KBM-7 (cell line): ENCODE results near the gene RAF1.
"Not testable (repeated sequence)": the region's sequence is repeated elsewhere in the genome, so short reads cannot be mapped to it uniquely, and the experiment has no call there.

Source experiments
- DNase-seq: peaks from one replicate; pipeline ENCODE4 v3.0.0-alpha.2; 2015
- in situ Hi-C: fragments of 300-500 bp; cut with MboI; formaldehyde crosslinking; loops from 2 replicates; pipeline ENCODE4 v1.14.3; 2020; ENCODE audit warnings: low sequenced_read_pairs, low pct_unique_long_range_greater_than_20kb, mixed read lengths

Gene RAF1

DNA sequence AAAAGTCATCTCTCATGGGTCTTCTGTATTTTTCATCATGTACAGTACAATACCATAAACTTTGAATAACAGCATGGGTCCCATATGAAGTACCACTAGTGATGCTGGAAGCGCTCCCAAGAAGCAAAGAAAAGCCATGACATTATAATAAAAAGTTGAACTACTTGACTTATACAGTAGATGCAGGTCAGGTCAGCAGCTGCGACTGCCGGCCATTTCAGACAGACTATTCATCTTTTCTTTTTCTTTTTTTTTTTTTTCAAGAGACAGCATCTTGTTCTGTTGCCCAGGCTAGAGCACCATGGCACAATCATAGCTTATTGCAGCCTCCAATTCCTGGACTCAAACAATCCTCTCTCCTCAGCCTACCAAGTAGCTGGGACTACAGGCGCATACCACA, 10.2 kb downstream of the RAF1 start:
- DNase-seq: no peak
- in situ Hi-C loops: no loop called here

DNA sequence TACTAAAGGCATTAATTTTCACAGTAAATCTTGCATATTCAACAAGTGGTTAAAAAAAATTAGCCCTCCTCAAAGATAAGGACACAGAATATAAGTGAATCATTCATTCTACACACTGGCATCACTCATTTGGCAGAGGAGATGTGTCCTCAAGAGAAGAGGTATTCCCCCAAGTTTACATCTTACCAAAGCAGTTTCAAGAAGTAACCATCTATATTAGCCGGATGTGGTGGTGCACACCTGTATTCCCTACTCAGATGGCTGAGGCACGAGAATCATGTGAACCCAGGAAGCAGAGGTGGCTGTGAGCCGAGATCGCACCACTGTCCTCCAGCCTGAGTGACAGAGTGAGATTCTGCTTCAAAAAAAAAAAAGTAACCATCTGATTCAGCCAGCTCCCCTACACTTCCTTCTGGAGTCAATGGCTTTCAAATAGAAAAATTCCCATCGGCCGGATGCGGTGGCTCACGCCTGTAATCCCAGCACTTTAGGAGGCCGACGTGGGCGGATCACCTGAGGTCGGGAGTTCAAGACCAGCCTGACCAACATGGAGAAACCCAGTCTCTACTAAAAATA, 15.4 kb downstream of the RAF1 start:
- DNase-seq: no peak
- in situ Hi-C loops: no loop called here

DNA sequence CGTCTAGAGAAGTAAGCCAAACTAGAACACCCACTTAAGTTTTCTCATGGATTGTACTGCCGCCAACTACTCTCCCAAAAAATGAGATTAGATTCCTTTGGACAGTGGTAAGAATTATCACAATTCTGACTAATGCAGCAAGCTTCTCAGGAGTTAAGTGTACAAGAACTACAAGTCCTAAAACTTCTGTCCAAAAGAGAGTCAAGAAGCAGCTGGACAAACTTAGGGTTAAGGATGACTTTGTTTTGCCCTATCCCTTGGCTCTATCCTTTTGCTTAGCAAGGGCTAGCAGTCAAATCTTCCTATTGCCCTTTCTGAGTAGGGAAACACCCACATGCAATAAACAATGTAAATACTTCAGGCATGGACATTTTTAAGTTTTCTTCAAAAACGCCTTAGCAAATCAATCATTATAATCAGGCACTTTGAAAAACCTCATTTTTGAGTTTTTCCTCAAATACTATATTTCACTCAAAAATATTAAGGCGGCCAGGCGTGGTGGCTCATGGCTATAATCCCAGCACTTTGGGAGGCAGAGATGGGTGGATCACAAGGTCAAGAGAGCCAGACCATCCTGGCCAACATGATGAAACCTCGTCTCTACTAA, 19.5 kb downstream of the RAF1 start:
- in situ Hi-C loops: no loop called here
- DNase-seq: no peak

DNA sequence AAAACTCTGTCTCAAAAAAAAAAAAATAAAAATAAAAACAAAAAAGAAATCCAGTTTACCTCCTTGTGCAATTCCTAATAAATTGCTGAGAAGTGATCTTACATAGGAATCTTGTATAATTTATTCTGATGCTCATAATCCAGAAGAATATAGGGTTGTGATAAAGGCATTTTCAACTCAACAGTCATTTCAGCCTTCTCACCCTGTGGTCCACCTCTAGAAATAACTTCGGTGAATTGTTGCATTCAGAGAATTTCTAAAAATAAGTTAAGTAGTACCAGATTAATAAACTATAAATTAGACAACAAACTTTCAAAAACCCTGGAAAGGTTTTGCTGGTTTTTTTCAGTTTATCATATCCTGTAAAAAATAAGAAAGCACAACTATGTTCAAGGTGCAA, 20.2 kb downstream of the RAF1 start:
- in situ Hi-C loops: no loop called here
- no peak for DNase-seq

DNA sequence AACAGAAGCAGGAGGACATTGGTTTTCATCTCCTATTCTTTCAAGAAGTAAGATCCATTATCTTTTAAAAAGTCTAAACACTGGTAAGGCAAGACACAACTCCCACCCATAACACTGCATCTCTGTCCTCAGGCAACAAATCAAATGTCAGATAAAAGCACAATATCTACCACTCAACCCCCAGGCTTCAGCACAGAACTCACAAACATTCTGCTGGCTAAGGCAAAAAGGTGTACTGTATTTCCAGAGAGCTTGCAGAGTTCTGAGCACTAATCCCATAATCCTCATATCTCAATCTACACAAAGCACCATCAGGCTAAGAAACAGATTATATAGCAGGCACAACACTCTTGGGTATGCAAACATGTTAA, 20.9 kb downstream of the RAF1 start:
- no peak for DNase-seq
- in situ Hi-C loops: no loop called here

DNA sequence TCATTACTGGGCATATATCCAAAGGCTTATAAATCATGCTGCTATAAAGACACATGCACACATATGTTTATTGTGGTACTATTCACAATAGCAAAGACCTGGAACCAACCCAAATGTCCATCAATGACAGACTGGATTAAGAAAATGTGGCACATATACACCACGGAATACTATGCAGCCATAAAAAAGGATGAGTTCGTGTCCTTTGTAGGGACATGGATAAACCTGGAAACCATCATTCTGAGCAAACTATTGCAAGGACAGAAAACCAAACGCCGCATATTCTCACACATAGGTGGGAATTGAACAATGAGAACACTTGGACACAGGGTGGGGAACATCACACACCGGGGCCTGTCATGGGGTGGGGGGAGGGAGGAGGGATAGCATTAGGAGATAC, 23.1 kb downstream of the RAF1 start:
- in situ Hi-C loops, DNase-seq: not testable (repeated sequence)

DNA sequence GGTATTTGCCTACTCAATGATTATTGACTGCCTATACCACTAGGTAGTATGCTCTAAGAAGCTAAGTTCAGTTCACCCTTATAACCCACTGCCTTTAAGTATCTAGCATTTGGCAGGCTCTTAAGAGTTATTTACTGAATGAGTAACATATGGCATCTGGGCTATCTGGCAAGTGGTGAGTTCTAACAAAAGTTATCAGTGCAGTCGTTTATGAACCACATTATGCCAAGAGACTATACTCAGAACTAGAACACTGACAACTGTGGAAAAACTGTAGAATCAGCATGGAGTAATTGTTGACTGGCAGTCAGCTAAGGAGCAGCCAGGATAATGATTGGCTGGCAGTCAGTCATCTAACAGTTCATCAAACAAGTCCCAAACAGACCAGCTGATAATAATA, 25.8 kb downstream of the RAF1 start:
- no peak for DNase-seq
- in situ Hi-C loops: no loop called here

DNA sequence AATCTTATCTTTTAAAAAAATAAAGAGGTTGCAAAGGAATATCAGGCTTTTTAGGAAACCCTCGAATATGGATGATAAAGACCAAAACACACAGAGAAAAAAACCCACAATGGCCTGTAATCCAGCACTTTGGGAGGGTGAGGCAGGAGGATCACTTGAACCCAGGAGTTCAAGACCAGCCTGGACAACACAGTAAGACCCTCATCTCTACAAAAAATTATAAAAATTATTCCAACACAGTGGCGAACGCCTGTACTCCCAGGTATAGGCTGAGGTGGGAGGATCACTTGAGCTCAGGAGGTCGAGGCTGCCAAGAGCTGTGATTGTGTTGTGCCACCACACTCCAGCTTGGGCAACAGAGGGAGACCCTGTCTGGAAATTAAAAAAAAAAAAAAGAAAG, 30.8 kb downstream of the RAF1 start:
- in situ Hi-C loops: no loop called here
- no peak for DNase-seq

DNA sequence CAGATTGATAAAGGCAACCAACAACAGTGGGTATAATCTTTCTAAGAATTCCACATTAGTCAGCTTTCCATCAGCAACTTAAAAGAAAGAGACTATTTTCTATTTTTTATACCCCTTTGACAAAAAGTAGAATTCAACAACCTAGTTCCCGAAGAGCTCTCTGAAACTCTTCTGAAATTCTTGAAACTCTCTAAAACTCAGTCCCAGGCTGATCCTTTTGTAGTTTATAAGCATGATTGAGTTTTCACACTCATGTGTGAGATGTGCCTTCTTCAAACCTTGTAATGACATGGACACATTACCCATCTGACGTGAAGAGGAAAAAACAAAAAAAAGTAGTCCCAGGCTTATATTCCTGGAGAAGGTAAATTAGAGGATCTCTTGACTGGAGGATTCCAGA, 31.4 kb downstream of the RAF1 start:
- DNase-seq: no peak
- in situ Hi-C loops: no loop called here

DNA sequence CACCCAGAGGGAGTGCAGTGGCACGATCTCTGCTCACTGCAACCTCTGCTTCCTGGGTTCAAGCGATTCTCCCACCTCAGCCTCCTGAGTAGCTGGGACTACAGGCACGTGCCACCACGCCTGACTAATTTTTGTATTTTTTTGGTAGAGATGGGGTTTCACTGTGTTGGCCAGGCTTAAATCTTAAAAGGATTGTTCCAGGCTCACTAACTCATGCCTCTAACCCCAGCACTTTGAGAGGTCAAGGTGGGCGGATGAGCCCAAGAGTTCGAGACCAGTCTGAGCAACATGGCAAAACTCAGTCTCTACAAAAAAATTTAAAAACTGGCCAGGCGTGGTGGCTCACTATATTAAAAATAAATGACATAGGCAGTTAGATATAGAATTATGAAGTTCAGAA, 33.1 kb downstream of the RAF1 start:
- DNase-seq, in situ Hi-C loops: not testable (repeated sequence)

DNA sequence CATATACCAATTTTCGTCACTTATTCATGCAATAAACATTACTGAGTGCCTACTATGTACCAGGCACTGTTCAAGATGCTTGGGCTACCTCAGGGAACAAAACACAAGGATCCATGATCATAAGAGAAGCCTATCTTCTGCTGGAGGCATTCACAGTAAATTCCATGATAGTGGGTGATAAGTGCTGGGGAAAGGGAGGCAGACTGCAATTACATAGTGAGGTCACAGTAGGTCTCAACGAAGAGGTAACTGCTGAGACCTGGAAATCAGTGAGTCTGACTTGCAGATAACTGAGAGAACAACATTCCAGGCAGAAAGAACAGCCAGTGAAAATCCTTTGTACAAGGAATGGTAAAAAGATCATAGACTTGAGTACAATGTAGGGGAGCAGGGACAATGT, 33.6 kb downstream of the RAF1 start:
- in situ Hi-C loops: no loop called here
- no peak for DNase-seq

DNA sequence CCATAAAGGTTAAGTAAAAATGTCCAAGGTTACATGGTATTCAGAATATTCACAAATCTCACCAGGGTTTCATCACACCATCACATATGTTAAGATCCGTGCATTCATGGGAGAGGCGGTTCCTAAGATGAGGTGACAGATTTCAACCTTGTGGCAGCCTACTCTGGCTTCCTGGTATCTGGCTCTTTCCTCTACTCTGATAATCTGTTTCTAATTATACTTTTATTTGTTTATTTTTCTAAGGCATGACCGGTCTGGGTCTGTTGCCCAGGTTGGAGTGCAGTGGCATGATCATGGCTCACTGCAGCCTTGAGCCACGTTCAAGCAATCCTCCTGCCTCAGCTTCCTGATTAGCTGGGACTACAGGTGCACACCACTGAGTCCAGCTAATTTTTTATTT, 34.4 kb downstream of the RAF1 start:
- DNase-seq: no peak
- in situ Hi-C loops: no loop called here

DNA sequence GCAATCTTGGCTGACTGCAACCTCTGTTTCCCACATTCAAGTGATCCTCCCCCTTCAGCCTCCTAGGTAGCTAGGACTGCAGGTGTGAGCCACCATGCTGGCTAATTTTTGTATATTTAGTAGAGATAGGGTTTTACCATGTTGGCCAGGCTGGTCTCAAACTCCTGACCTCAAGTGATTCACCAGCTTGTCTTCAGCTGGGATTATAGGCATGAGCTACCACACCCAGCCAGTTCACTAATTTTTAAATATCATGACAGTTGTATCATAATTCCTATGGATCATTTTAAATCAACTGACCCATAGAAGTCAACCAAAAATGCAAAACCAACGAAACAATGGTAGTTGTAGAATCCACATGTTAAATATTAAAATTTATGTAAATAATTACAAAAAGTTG, 35.1 kb downstream of the RAF1 start:
- no peak for DNase-seq
- in situ Hi-C loops: no loop called here

DNA sequence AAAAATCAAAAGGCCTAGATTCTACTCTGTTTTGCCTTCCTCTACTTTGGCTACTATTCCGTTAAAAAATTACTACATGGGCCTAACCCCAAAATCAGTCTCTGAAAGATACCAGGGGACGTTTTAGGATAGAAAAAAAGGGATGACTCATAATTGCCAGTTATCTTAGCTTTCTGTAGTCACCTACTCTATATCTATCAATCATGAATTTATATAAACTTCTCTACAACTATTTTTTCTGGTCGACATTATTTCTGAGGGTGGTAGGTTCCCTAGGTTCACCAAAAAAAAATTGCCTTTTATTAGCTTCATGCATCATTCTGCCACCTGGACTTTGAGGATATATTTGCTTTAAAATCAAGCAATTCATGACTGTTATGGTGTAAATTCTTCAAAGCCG, 36.5 kb downstream of the RAF1 start:
- no peak for DNase-seq
- in situ Hi-C loops: no loop called here

DNA sequence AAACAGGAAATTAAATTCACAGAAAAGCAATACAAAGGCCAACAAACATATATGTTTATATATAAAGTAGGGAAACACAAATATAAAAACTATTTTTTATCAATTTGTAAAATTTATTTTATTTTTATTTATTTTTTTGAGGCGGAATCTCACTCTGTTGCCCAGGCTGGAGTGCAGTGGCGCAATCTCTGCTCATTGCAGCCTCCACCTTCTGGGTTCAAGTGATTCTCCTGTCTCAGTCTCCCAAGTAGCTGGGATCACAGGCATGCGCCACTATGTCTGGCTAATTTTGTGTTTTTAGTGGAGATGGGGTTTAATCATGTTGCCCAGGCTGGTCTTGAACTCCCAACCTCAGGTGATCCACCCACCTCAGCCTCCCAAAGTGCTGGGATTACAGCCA, 39.0 kb downstream of the RAF1 start:
- DNase-seq, in situ Hi-C loops: not testable (repeated sequence)

DNA sequence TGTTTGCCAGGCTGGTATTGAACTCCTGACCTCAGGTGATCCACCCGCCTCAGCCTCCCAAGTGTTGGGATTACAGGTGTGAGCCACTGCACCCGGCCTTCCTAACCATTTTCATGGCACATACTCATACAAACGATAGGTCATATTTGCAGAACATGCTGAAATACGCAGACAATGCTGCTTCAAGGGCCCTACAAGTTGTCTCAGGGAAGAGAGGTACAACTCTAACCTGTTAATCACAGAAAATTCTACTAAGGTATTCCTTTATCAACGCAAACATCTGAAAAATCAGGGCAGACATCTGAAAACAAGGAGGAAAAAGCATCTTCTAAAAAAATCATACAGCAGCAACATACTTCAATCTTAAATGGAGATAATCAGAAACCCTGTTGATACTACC, 39.9 kb downstream of the RAF1 start:
- in situ Hi-C loops: no loop called here
- DNase-seq: no peak

DNA sequence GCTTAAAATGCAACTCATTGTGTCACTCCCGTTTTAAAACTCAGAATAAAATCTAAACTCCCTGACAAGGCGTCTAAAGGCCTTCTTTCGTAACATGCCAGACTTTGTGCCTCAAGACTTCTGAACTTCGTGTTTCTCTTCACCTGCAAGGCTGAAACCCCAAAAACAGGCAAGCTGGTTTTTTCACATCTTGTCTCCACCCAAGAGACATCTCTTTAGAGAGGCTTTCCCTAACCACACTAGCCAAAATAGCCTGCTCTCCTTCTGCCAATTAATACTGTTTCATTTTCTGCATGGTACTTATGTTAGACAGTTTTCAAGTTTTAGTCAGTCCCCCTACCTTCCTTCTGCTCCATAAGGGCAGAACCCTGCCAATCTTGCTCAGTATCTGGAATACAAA, 41.6 kb downstream of the RAF1 start:
- DNase-seq: no peak
- in situ Hi-C loops: no loop called here

DNA sequence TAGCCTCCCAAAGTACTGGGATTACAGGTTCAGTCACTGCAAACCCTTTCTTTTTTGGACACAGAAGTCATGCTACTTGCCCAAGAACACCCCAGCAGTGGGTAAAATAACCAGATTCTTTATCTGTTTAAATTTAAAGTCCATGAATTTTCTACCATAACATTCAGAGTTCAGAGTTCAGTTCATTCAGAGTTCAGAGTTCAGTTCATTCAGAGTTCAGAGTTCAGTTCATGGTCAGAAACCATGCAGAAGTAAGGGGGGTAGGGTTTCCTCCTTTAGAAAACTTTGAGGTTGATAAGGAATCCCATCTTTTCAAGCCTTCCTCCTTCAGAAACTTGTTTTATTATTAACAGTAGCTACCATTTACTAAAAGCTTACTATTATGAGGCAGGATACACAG, 43.2 kb downstream of the RAF1 start:
- in situ Hi-C loops: no loop called here
- DNase-seq: no peak

DNA sequence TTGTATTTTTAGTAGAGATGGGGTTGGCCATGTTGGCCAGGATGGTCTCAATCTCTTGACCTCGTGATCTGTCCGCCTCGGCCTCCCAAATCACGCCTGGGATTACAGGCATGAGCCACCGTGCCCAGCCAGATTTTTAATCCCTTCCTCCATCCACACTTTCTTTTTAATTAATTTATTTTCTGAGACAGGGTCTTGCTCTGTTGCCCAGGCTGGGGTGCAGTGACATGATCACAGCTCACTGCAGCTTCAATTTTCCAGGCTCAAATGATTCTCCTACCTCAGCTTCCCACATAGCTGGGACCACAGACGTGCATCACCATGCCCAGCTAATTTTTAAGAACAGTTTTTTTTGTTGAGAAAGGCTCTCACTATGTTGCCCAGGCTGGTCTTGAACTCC, 43.6 kb downstream of the RAF1 start:
- no peak for DNase-seq
- in situ Hi-C loops: no loop called here

DNA sequence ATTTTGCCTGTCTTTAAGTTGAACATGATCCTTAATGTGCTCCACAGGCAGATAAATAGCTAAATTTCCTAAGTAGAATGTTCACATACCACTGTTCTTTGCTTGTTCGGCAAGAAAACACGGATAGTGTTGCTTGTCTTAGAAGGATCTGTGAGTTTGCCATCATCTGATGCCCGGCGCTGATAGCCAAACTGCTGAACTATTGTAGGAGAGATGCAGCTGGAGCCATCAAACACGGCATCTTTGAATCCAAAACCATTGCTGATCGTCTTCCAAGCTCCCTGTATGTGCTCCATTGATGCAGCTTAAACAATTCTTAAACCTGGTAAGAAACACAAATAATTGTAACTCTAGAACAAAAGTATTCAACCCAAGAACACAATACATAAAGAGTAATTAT, 45.5 kb downstream of the RAF1 start:
- in situ Hi-C loops: no loop called here
- no peak for DNase-seq

DNA sequence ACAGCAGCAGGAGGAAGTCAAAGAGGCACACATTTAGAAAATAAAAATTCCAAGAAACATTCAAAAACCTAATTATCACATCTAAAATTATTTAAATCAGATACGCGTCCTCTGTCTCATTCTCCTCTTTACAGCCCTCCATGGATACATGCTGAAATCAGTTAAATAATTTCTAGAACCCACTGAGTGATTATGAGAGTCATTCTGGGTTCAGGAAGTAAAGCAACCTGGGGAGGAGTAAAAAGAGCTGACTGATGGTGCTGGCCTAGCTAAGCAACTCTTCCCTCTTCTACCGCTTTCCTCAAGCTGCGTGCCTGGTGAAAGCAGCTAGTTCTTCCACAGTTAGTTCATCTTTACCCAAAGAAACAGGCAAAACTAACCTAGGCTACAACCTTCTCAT, 48.7 kb downstream of the RAF1 start:
- in situ Hi-C loops: no loop called here
- no peak for DNase-seq

DNA sequence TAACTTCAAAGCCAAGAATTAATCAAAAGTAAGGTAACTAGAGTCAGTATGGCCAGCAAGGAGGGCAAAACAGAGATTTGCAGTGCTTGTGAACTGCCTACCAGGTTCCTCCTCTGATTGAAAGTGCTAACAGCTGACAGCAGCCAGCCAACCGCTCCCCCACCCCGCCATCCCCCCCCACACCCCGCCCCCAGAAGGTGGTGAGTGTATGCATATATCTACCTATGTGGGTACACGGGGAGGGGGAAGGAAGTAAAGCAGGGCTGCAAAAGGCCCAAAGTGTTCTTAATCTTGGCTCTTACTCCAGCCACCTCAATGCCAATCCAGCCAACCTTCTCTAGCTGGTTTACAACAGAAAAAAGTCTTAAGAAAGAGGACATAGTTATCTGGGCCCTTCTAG, 50.7 kb downstream of the RAF1 start:
- in situ Hi-C loops: no loop called here
- no peak for DNase-seq
